Activated T-helper 17 cell treated with anti-CD3 and anti-CD28 coated beads, Interleukin-2, amount 50 U/mL, for 72 hours (primary cell): ENCODE measurements around the gene SHANK2. TPM values are rescaled to one million over a fixed set of nuclear protein-coding genes. Genes with fewer than 3 reads are reported as not detected.

Source experiments
- ATAC-seq: fragments of 150-1000 bp; cut with Tn5 transposase; replicated peaks from 2 replicates; pipeline ENCODE4 v1.10.0; 2021; ENCODE audit warnings: mild to moderate bottlenecking, moderate library complexity
- H3K27ac Mint-ChIP-seq: one replicate; pipeline ENCODE4 v1.8.0; 2022; ENCODE audit warnings: mixed read lengths
- H3K27me3 Mint-ChIP-seq: one replicate; pipeline ENCODE4 v1.8.0; 2022; ENCODE audit warnings: mixed read lengths
- H3K36me3 Mint-ChIP-seq: one replicate; pipeline ENCODE4 v1.8.0; 2022; ENCODE audit warnings: low read depth, mild to moderate bottlenecking, mixed read lengths
- H3K4me1 Mint-ChIP-seq: one replicate; pipeline ENCODE4 v1.8.0; 2022; ENCODE audit warnings: mixed read lengths
- H3K4me3 Mint-ChIP-seq: one replicate; pipeline ENCODE4 v1.8.0; 2022; ENCODE audit warnings: mild to moderate bottlenecking, mixed read lengths
- H3K9me3 Mint-ChIP-seq: one replicate; pipeline ENCODE4 v1.8.0; 2022; ENCODE audit warnings: mixed read lengths
- total RNA-seq, 2 donors: library from RNA; stranded (reverse); gene quantifications; one replicate each; pipeline ENCODE4 v1.2.3, GENCODE V29; 2022

Gene SHANK2
- total RNA-seq, 2 donors from 2014 or later, result not detected

- Mint-ChIP-seq H3K9me3 (no peaks in the 10 kb centered on the region), H3K36me3 (no peaks in the 10 kb centered on the region), H3K27ac (no peak overlapping the region), H3K4me1 (no peaks in the 10 kb centered on the region), H3K4me3 (no peak overlapping the region), H3K27me3 (peaks cover 4% of the 10 kb centered on the region)
- ATAC-seq, result no peak
These were observed 30.4 kb upstream of the SHANK2 start for GRCh38 chr11:71282581-71283351.

- Mint-ChIP-seq H3K4me1 (no peaks in the 10 kb centered on the region), H3K36me3 (no peaks in the 10 kb centered on the region), H3K27me3 (peaks cover 10% of the 10 kb centered on the region)
These were observed 29.5 kb upstream of the SHANK2 start for GRCh38 chr11:71281831-71282230.

GRCh38 chr11:71281204-71281603, 28.8 kb upstream of the SHANK2 start:
- ATAC-seq, result no peak
- no peaks in the 10 kb centered on the region for H3K4me1 Mint-ChIP-seq
- no peaks in the 10 kb centered on the region for H3K36me3 Mint-ChIP-seq
- peaks cover 10% of the 10 kb centered on the region for H3K27me3 Mint-ChIP-seq
- no peak overlapping the region for H3K4me3 Mint-ChIP-seq
- no peaks in the 10 kb centered on the region for H3K9me3 Mint-ChIP-seq
- H3K27ac Mint-ChIP-seq, result no peak overlapping the region

More at GRCh38 chr11:71281831-71282230, 29.5 kb upstream of the SHANK2 start:
- H3K27ac Mint-ChIP-seq, result no peak overlapping the region
- no peak overlapping the region for H3K4me3 Mint-ChIP-seq
- no peak for ATAC-seq
- H3K9me3 Mint-ChIP-seq, result no peaks in the 10 kb centered on the region

- no peak overlapping the region for H3K27ac Mint-ChIP-seq
These were observed 27.7 kb upstream of the SHANK2 start for GRCh38 chr11:71279916-71280645.

GRCh38 chr11:71272161-71272560, 19.8 kb upstream of the SHANK2 start:
- no peak for ATAC-seq
- Mint-ChIP-seq H3K27ac (no peak overlapping the region), H3K4me3 (no peak overlapping the region), H3K27me3 (peaks cover 13% of the 10 kb centered on the region), H3K4me1 (no peaks in the 10 kb centered on the region), H3K9me3 (peaks cover 19% of the 10 kb centered on the region), H3K36me3 (no peaks in the 10 kb centered on the region)

More at GRCh38 chr11:71279916-71280645, 27.7 kb upstream of the SHANK2 start:
- Mint-ChIP-seq H3K4me1 (no peaks in the 10 kb centered on the region), H3K9me3 (no peaks in the 10 kb centered on the region), H3K27me3 (peaks cover 15% of the 10 kb centered on the region), H3K4me3 (no peak overlapping the region), H3K36me3 (no peaks in the 10 kb centered on the region)
- ATAC-seq, result no peak

- Mint-ChIP-seq H3K36me3 (no peaks in the 10 kb centered on the region), H3K27ac (no peak overlapping the region), H3K4me1 (no peaks in the 10 kb centered on the region), H3K27me3 (peaks cover 10% of the 10 kb centered on the region), H3K4me3 (no peak overlapping the region), H3K9me3 (peaks cover 19% of the 10 kb centered on the region)
- ATAC-seq, result no peak
These were observed 17.5 kb upstream of the SHANK2 start for GRCh38 chr11:71269603-71270511.

GRCh38 chr11:71268706-71269321, 16.4 kb upstream of the SHANK2 start:
- Mint-ChIP-seq H3K4me3 (no peak overlapping the region), H3K36me3 (no peaks in the 10 kb centered on the region), H3K4me1 (no peaks in the 10 kb centered on the region), H3K27me3 (peaks cover 8% of the 10 kb centered on the region), H3K9me3 (peaks cover 11% of the 10 kb centered on the region), H3K27ac (no peak overlapping the region)
- ATAC-seq, result no peak

- H3K9me3 Mint-ChIP-seq, result peaks cover 2% of the 10 kb centered on the region
- ATAC-seq, result no peak
- H3K4me1 Mint-ChIP-seq, result no peaks in the 10 kb centered on the region
- no peak overlapping the region for H3K27ac Mint-ChIP-seq
- H3K27me3 Mint-ChIP-seq, result peaks cover 7% of the 10 kb centered on the region
- H3K4me3 Mint-ChIP-seq, result no peak overlapping the region
- no peaks in the 10 kb centered on the region for H3K36me3 Mint-ChIP-seq
These were observed 15.5 kb upstream of the SHANK2 start for GRCh38 chr11:71267807-71268421.

GRCh38 chr11:71266114-71266833, 13.9 kb upstream of the SHANK2 start:
- Mint-ChIP-seq H3K27ac (no peak overlapping the region), H3K27me3 (peaks cover 7% of the 10 kb centered on the region), H3K9me3 (no peaks in the 10 kb centered on the region), H3K36me3 (no peaks in the 10 kb centered on the region), H3K4me3 (no peak overlapping the region), H3K4me1 (no peaks in the 10 kb centered on the region)
- no peak for ATAC-seq

- H3K36me3 Mint-ChIP-seq, result no peaks in the 10 kb centered on the region
- H3K4me3 Mint-ChIP-seq, result no peak overlapping the region
- no peak overlapping the region for H3K27ac Mint-ChIP-seq
- no peaks in the 10 kb centered on the region for H3K4me1 Mint-ChIP-seq
- H3K27me3 Mint-ChIP-seq, result peaks cover 7% of the 10 kb centered on the region
- no peak for ATAC-seq
- H3K9me3 Mint-ChIP-seq, result no peaks in the 10 kb centered on the region
These were observed 13.2 kb upstream of the SHANK2 start for GRCh38 chr11:71265559-71266092.

GRCh38 chr11:71263386-71263785, 11.0 kb upstream of the SHANK2 start:
- no peak for ATAC-seq
- Mint-ChIP-seq H3K27me3 (peaks cover 7% of the 10 kb centered on the region), H3K36me3 (no peaks in the 10 kb centered on the region), H3K27ac (no peak overlapping the region), H3K9me3 (no peaks in the 10 kb centered on the region), H3K4me3 (no peak overlapping the region), H3K4me1 (no peaks in the 10 kb centered on the region)

GRCh38 chr11:71255800-71256479, 3.6 kb upstream of the SHANK2 start:
- H3K27ac Mint-ChIP-seq, result no peak overlapping the region
- H3K4me1 Mint-ChIP-seq, result no peaks in the 10 kb centered on the region
- no peak for ATAC-seq
- H3K9me3 Mint-ChIP-seq, result no peaks in the 10 kb centered on the region
- H3K27me3 Mint-ChIP-seq, result peaks cover 27% of the 10 kb centered on the region
- H3K36me3 Mint-ChIP-seq, result no peaks in the 10 kb centered on the region
- H3K4me3 Mint-ChIP-seq, result no peak overlapping the region

GRCh38 chr11:71255323-71255722, 2.9 kb upstream of the SHANK2 start:
- H3K9me3 Mint-ChIP-seq, result no peaks in the 10 kb centered on the region
- no peaks in the 10 kb centered on the region for H3K4me1 Mint-ChIP-seq
- no peak for ATAC-seq
- no peak overlapping the region for H3K4me3 Mint-ChIP-seq
- H3K27me3 Mint-ChIP-seq, result peaks cover 31% of the 10 kb centered on the region
- H3K27ac Mint-ChIP-seq, result no peak overlapping the region
- no peaks in the 10 kb centered on the region for H3K36me3 Mint-ChIP-seq
